GM21737 (cell line): ENCODE measurements around the gene RNF222.
"Not testable (repeated sequence)": the region's sequence is repeated elsewhere in the genome, so short reads cannot be mapped to it uniquely, and the experiment has no call there.

Experiments used
- ATAC-seq: cut with Tn5 transposase; IDR thresholded peaks from one replicate; pipeline ENCODE4 v1.9.1; 2021; ENCODE audit warnings: mild to moderate bottlenecking, moderate library complexity; ENCODE audit not compliant: unreplicated experiment

Gene RNF222

DNA sequence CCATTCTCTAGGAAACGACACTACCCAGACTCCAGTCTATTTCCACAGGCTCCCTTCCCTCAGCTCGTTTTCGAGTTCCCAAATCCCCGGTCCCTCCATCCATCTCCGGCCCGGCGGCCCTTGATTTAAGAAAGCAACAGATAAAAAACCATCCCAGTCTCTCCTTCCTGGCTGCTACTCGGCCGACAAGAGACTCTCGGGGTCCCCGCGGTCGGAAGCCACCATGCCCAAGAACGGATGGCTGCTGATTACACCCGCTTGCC lies 14.8 kb downstream of the RNF222 start:
- ATAC-seq, result no peak

GRCh38 chr17:8382052-8382879 lies 15.4 kb downstream of the RNF222 start:
- no peak for ATAC-seq

GRCh38 chr17:8380049-8380448 lies 17.6 kb downstream of the RNF222 start:
- ATAC-seq, result no peak

- not testable (repeated sequence) for ATAC-seq
Observed at GRCh38 chr17:8378117-8378516, 19.5 kb downstream of the RNF222 start.

DNA sequence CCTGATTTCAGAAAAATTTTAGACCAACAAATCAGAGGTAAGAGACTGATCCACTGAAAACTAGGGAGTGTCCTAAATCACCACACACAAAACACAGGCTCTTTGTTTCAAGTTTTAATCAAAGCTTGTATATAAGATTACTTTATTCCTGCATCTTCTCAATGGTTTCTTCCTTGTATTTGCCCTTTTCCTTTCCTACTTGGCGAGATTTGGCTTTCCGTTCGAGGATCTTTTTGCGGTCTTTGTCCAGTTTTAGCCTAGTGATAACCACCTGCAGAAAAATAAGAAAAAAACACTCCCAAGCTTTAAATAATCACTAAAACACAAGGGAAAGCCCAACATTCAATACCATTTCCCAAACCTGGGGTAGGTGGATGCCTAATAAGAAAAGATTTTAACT lies 20.2 kb downstream of the RNF222 start:
- ATAC-seq, result no peak

DNA sequence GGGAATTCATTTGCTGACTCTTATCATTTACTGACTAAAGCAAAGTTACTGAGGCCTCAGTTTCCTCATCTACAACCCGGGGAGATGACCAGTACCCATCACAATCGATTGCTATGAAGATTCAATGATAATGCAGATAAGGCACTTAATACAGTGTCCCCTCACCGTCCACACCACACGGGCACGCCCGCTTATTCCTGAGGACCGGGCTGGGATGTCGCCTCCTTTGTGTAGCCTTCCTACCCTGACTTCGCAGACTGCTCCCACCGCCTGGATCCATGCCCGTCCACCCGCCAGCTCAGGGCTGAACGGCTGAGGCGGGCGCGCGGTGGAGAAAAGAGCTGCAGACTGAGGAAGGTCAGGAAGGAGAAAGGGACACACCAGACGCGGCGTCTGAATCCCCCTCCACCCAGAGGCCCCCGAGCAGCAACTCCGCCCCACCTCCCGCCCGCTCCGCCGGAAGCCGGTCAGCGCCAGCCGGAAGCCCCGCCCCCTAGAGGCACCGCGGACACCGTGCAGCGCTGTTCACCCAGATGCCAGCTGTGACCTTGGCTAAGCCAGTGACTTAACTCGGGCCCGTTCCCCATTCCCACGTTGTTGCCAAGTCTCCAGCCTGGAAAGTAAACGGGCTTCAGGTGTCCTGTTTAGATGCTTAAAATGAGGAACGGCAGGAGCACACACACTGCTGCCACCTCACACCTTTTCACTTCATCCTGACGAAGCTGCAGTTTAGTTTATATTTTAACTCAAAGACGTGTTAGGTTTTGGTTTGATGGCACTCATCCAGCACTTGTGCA lies 21.2 kb downstream of the RNF222 start, which contains the start of gene KRABD2:
Gene KRABD2, minus strand, starts transcription at position 434 of the 797 bp plus-strand sequence.
- ATAC-seq, result peak; percentile 95

DNA sequence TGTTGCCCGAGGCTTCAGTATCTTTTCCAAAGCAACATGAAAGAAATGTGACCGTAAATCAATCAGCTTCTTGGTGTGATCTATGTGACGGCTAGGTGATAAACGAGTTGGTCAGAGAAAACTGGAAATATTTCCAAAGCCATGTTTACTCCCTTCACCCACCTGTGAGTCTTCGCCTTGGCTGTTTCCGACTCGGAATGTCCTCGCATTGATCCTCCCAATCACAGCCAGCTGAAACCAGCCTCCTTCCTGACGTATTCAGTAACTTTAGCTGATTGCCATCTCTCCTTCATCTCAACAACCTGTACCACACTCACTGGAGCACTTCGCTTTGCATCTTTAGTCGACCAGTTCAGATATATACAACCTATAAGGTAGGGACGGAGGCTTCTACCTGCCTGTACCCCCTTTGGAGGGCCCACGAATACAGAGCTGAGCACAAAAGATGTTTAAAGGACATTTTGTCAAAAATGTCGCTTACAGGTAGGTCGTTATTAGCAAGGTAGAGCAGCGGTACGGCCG lies 21.8 kb downstream of the RNF222 start:
- no peak for ATAC-seq

DNA sequence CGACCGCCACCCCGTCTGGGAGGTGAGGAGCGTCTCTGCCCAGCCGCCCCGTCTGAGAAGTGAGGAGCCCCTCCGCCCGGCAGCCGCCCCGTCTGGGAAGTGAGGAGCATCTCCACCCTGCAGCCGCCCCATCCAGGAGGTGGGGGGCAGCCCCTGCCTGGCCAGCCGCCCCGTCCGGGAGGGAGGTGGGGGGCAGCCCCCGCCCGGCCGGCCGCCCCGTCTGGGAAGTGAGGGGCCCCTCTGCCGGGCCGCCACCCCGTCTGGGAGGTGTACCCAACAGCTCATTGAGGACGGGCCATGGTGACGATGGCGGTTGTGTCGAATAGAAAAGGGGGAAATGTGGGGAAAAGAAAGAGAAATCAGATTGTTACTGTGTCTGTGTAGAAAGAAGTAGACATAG lies 23.8 kb downstream of the RNF222 start:
- not testable (repeated sequence) for ATAC-seq

GRCh38 chr17:8372422-8372821 lies 25.2 kb downstream of the RNF222 start:
- ATAC-seq, result no peak

- no peak for ATAC-seq
Observed at GRCh38 chr17:8371786-8372185, 25.8 kb downstream of the RNF222 start.

GRCh38 chr17:8369944-8370343 lies 27.7 kb downstream of the RNF222 start:
- no peak for ATAC-seq

DNA sequence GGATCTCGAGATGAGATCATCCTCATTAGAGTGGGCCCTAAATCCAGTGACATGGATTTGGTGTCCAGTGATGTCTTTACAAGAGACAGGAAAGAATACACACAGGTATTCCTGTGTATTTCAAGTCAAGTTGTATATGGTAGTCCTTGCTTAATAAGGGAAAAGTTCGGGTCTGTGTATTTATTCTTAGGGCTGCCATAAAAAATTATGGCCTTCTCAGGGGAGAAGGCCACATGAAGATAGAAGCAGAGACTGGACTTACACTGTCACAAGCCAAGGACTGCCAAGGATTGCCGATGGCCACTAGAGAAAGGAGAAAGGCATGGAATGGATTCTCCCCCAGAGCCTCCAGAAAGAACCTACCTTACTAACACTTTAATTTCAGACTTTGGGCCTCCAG lies 29.4 kb downstream of the RNF222 start:
- ATAC-seq, result no peak

DNA sequence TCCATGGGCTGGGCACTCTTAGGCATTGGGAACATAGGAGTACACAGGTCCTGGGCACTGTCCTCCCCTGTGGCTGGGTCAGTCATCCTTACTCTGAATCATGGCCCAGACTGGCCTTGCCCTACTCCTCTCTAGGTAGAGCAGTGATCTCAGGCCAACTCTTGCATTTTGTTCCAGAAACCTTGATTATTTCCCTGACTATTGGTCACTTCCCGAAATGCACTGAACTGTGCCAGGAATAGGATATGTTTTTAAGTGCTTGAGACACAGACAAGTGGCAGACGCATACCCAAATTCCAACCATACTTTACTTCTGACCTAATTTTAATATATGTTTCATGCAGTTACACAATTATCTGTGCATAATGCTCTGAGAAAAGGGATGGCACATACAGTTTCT lies 31.4 kb downstream of the RNF222 start:
- ATAC-seq, result no peak

- no peak for ATAC-seq
Observed at GRCh38 chr17:8365143-8365542, 32.5 kb downstream of the RNF222 start.

- no peak for ATAC-seq
Observed at GRCh38 chr17:8362651-8363332, 34.8 kb downstream of the RNF222 start.

- ATAC-seq, result no peak
Observed at GRCh38 chr17:8360751-8361150, 36.9 kb downstream of the RNF222 start.

- ATAC-seq, result no peak
Observed at GRCh38 chr17:8360260-8360659, 37.4 kb downstream of the RNF222 start.

DNA sequence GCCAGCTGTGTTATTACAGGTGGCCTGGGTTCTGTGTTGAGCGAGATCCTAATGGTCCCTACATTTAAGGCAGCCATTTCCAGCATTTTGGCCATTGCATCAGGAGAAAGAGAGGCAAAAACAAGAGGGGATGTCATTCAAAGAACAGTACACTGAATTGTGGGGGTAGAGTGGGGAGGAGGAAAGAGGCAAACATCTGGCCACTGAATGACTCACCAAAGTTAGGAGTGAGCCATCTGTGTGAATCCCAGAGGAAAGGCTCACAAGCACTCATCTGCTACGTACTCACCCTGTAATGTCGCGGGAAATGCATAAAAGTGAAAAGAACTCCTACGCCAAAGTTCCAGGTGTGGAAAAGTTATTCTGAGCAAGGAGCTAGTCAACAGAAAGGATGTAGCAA lies 37.9 kb downstream of the RNF222 start:
- no peak for ATAC-seq

DNA sequence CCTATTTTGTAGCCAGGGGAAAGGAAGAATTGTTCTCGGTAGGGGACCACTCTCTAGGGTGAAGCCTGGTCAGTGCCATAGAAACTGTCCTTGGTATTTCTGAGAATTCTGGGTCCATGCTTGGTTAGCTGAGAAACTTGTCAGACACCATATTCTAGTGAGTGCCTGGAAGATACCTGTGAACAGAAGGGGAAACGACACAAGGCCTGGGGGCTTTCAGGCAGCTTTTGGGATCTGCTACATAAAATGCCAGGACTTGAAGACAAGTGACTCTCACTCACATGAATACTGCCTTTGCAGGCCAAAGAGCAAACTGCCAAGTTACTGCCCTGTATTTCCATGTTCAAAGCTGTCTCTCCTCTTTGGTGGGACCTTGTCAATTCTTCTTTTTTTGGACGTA lies 39.7 kb downstream of the RNF222 start:
- no peak for ATAC-seq

DNA sequence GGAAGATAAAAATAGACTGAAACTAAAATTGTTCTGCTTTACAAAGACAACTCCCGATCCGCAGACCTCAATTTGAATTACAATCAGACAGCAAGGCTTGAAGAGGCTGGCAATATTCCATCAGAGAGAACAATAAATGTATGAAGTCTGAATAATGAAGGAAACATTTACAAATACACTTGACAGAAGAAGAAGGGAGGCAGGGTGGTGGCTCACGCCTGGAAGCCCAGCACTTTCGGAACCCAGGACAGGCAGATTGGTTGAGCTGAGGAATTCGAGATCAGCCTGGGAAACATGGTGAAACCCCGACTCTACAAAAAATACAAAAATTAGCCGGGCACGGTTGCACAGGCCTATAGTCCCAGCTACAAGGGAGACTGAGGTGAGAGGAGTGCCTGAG lies 43.4 kb downstream of the RNF222 start:
- ATAC-seq, result no peak

- ATAC-seq, result no peak
Observed at GRCh38 chr17:8353736-8354135, 43.9 kb downstream of the RNF222 start.

GRCh38 chr17:8350339-8350738 lies 47.3 kb downstream of the RNF222 start:
- no peak for ATAC-seq
